Measurements from ENCODE around the gene ALOX12. TPM values are rescaled to one million over a fixed set of nuclear protein-coding genes. Genes with fewer than 3 reads are reported as not detected.

Gene ALOX12
- total RNA-seq, 4 donors from 2014 or later = not detected

DNA sequence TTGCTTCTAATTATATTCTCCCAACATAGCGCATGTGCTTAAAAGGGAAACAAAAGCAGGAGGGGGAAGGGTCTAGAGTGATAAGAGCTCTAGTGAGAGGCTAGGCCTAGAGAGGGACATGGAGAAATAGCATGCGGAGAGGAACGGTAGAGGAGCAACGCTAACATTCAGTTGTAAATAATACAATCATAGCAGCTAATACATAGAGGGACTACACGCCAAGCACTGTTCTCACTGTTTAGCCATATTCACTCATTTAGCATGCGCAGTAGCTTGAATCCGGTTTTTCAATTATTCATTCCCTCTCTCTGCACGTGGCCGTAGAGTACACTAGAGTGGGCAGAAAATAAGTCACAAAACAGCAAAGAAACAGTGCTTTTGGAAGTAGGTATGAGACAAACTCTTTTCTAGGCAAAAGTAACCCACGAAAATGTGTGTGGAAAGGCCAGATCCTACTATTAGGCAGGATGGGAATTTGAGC lies 1.7 kb upstream of the ALOX12 start:
- in situ Hi-C loops (cut with MboI; ENCODE audit: low sequenced_read_pairs in 4 of 4) = no loop called here
- Histone ChIP-seq H3K9me3 (no peaks in the 10 kb centered on the region), H3K27me3 (peaks cover 0 to 15% (median 8%) of the 10 kb centered on the region in 3 donors), H3K4me1 (no peaks in the 10 kb centered on the region), H3K36me3 (peaks cover 0 to under 1% of the 10 kb centered on the region in 2 donors), H3K4me3 (no peak overlapping the region), H3K27ac (no peak overlapping the region)
- intact Hi-C loops (cut with DNase I; ENCODE audit: low total_unique reads) = no loop called here
- ATAC-seq (no peak), DNase-seq (no peak)
- TF ChIP-seq, protein P1, sequence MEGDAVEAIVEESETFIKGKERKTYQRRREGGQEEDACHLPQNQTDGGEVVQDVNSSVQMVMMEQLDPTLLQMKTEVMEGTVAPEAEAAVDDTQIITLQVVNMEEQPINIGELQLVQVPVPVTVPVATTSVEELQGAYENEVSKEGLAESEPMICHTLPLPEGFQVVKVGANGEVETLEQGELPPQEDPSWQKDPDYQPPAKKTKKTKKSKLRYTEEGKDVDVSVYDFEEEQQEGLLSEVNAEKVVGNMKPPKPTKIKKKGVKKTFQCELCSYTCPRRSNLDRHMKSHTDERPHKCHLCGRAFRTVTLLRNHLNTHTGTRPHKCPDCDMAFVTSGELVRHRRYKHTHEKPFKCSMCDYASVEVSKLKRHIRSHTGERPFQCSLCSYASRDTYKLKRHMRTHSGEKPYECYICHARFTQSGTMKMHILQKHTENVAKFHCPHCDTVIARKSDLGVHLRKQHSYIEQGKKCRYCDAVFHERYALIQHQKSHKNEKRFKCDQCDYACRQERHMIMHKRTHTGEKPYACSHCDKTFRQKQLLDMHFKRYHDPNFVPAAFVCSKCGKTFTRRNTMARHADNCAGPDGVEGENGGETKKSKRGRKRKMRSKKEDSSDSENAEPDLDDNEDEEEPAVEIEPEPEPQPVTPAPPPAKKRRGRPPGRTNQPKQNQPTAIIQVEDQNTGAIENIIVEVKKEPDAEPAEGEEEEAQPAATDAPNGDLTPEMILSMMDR (IDR thresholded peaks at IDR 0.05 in 4 of 5, conservative IDR thresholded peaks at IDR 0.05 in 1 of 5) = no peak
- no peak for TF ChIP-seq POLR2A (IDR thresholded peaks at IDR 0.05)

DNA sequence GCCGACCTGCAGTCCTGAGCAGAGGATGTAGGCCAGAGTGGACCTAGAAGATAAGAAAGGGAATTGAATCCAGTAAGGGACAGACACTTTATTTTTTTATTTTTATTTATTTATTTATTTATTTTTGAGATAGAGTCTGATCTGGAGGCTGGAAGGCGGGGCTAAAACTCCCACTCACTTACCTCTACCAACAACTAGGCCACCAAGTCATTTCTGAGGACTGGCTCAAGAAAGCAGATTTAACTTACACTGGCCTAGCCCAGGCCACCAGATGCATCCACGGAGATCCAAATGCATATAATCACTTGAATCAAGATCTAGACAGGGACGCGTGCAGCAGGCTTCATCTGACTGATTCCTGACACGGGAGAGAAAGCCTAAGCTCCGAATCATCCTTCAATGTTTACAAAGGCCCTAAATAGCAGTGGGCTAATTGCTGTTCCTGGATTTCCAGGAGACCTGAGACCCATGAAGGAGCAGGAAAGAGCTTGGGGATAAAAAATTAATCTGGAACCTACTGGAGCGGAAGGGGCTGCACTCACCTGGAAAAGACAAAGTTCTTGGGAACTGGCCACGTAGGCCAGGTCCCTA lies 1.1 kb upstream of the ALOX12 start:
- intact Hi-C loops (cut with DNase I; ENCODE audit: low total_unique reads) (no loop called here), in situ Hi-C loops (cut with MboI; ENCODE audit: low sequenced_read_pairs in 4 of 4) (no loop called here)
- H3K4me3 ChIP-seq = no peak overlapping the region
- ATAC-seq (no peak), DNase-seq (no peak)
- H3K9me3 ChIP-seq = no peaks in the 10 kb centered on the region
- no peak overlapping the region for H3K27ac ChIP-seq
- TF ChIP-seq, protein P1 (IDR thresholded peaks at IDR 0.05 in 4 of 5, conservative IDR thresholded peaks at IDR 0.05 in 1 of 5) = no peak
- TF ChIP-seq POLR2A (IDR thresholded peaks at IDR 0.05) = no peak
- H3K4me1 ChIP-seq = no peaks in the 10 kb centered on the region
- peaks cover 0 to 15% (median 8%) of the 10 kb centered on the region in 3 donors for H3K27me3 ChIP-seq
- peaks cover 0 to 5% of the 10 kb centered on the region in 2 donors for H3K36me3 ChIP-seq

DNA sequence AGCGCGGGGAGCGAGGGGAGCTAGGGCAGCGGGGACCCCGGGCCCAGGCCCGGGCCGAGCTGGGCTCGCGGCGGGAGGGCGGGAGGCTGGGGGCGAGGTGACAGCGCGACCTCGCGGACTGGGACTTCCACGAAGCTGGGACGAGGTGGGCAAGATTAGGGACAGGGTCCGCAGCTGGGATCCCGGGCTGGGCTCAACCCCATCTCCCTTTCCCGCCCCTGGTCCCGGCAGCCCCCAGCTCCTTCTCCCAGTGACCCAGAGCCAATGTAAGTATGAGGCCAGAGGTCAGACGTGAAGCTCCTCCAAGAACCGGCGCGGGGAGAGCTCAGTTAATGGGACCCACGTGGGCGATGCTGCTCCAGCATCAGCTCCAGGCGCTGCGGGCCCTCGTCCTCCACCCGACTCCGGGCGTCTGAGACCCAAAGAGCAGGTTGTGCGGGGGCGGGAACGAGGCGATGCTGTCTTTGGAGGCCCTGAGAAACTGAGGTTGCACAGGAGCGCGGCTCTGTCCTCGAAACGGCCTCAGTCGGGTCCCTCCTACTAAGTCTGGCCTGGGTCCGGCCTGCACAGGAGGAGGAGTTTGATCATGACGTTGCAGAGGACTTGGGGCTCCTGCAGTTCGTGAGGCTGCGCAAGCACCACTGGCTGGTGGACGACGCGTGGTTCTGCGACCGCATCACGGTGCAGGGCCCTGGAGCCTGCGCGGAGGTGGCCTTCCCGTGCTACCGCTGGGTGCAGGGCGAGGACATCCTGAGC lies 585 bp downstream of the ALOX12 start:
- H3K27me3 ChIP-seq = peaks cover 0 to 15% (median 8%) of the 10 kb centered on the region in 3 donors
- intact Hi-C loops (cut with DNase I; ENCODE audit: low total_unique reads) = no loop called here
- no peak for DNase-seq
- H3K27ac ChIP-seq = no peak overlapping the region
- peaks cover 0 to 21% of the 10 kb centered on the region in 2 donors for H3K36me3 ChIP-seq
- in situ Hi-C loops (cut with MboI; ENCODE audit: low sequenced_read_pairs in 4 of 4) = no loop called here
- no peak for ATAC-seq
- H3K4me3 ChIP-seq = peak overlapping the region in 3 of 4 donors; percentile 27 to 30 (median 29)
- no peaks in the 10 kb centered on the region for H3K4me1 ChIP-seq
- TF ChIP-seq, protein P1 (IDR thresholded peaks at IDR 0.05 in 4 of 5, conservative IDR thresholded peaks at IDR 0.05 in 1 of 5) = no peak
- TF ChIP-seq POLR2A (IDR thresholded peaks at IDR 0.05) = no peak
- no peaks in the 10 kb centered on the region for H3K9me3 ChIP-seq

DNA sequence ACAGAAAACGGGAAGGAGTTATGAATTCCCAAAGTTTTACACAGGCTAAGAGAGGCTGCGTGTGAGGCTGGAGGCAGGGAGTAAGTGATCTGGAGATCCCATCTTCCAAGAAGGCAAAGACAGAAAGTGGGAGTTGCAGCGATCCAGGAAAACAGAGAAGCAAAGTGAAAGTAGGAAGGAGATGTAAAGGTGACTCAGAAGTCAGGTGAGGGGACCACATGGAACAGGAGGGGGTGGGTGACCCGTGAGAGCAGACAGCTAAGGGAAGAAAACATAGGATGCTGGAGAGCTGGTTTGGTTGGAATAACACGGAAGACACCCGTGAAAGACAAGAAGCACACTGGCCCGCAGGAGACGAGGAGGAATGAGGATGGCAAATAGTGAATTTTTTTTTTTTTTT lies 1.3 kb downstream of the ALOX12 start:
- no peaks in the 10 kb centered on the region for H3K4me1 ChIP-seq
- ATAC-seq (no peak), DNase-seq (no peak)
- H3K36me3 ChIP-seq = peaks cover 0 to 28% of the 10 kb centered on the region in 2 donors
- intact Hi-C loops (cut with DNase I; ENCODE audit: low total_unique reads) = no loop called here
- H3K27me3 ChIP-seq = peaks cover 0 to 15% (median 8%) of the 10 kb centered on the region in 3 donors
- H3K4me3 ChIP-seq = no peak overlapping the region
- H3K27ac ChIP-seq = no peak overlapping the region
- H3K9me3 ChIP-seq = no peaks in the 10 kb centered on the region
- no peak for TF ChIP-seq POLR2A (IDR thresholded peaks at IDR 0.05)
- TF ChIP-seq, protein P1 (IDR thresholded peaks at IDR 0.05 in 4 of 5, conservative IDR thresholded peaks at IDR 0.05 in 1 of 5) = no peak
- in situ Hi-C loops (cut with MboI; ENCODE audit: low sequenced_read_pairs in 4 of 4) = no loop called here

Data from gastrocnemius medialis (tissue), 4 donors.